ENCODE results near the gene TMEM86B.

GRCh38 chr19:55241143-55241934 lies 12.8 kb upstream of the TMEM86B start:
- TF ChIP-seq, protein P1, sequence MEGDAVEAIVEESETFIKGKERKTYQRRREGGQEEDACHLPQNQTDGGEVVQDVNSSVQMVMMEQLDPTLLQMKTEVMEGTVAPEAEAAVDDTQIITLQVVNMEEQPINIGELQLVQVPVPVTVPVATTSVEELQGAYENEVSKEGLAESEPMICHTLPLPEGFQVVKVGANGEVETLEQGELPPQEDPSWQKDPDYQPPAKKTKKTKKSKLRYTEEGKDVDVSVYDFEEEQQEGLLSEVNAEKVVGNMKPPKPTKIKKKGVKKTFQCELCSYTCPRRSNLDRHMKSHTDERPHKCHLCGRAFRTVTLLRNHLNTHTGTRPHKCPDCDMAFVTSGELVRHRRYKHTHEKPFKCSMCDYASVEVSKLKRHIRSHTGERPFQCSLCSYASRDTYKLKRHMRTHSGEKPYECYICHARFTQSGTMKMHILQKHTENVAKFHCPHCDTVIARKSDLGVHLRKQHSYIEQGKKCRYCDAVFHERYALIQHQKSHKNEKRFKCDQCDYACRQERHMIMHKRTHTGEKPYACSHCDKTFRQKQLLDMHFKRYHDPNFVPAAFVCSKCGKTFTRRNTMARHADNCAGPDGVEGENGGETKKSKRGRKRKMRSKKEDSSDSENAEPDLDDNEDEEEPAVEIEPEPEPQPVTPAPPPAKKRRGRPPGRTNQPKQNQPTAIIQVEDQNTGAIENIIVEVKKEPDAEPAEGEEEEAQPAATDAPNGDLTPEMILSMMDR (IDR thresholded peaks at IDR 0.05; ENCODE audit: poor library complexity, severe bottlenecking), result no peak
- no peak for TF ChIP-seq SMC3 (conservative IDR thresholded peaks at IDR 0.05; ENCODE audit: poor library complexity)
- no peak for TF ChIP-seq RAD21 (conservative IDR thresholded peaks at IDR 0.05)
- TF ChIP-seq TAF1 (IDR thresholded peaks at IDR 0.05; ENCODE audit: low read depth), result no peak
- no peak for TF ChIP-seq EP300 (conservative IDR thresholded peaks at IDR 0.05; ENCODE audit: poor library complexity, severe bottlenecking)
- TF ChIP-seq POLR2AphosphoS5 (IDR thresholded peaks at IDR 0.05), result no peak

Measured in neural cell (in vitro differentiated cells).